K562 (cell line): ENCODE results near the gene DUSP10. TPM values are rescaled to one million over a fixed set of nuclear protein-coding genes. Genes with fewer than 3 reads are reported as not detected.

Experiments used
- BRD9 ChIP-seq: fragments of 450-650 bp; IDR thresholded peaks from 2 replicates; pipeline ENCODE4 v1.6.1; 2018; ENCODE audit warnings: low read depth; ENCODE audit not compliant: partially characterized antibody
- DDX20 ChIP-seq: fragments of 450-650 bp; IDR thresholded peaks from 2 replicates; pipeline ENCODE4 v1.6.1; 2016; ENCODE audit warnings: missing genetic modification characterization, low read depth, mild to moderate bottlenecking, missing compliant biosample characterization, moderate library complexity
- GTF2A2 ChIP-seq: IDR thresholded peaks from 2 replicates; pipeline ENCODE4 v1.6.1; 2016; ENCODE audit warnings: mild to moderate bottlenecking, missing genetic modification characterization, missing compliant biosample characterization
- HEY1 ChIP-seq: fragments of 250-450 bp; sonication (Bioruptor Pico); IDR thresholded peaks from 2 replicates; pipeline ENCODE4 v1.5.0; 2020; ENCODE audit warnings: mild to moderate bottlenecking, moderate library complexity, borderline replicate concordance
- HLTF ChIP-seq: fragments of 450-650 bp; IDR thresholded peaks from 2 replicates; pipeline ENCODE4 v1.6.1; 2016
- HNRNPH1 ChIP-seq: fragments of 200-400 bp; formaldehyde crosslinking; optimal IDR thresholded peaks from 2 replicates; pipeline ENCODE3; 2017; ENCODE audit warnings: low read depth, mild to moderate bottlenecking, low read length, moderate library complexity
- JUND ChIP-seq, 2 experiments: IDR thresholded peaks; 2 replicates in 1 of 2; 3 replicates in 1 of 2; pipeline ENCODE4 v1.6.1; 2011; ENCODE audit warnings: borderline replicate concordance in 2 of 2, low read depth in 2 of 2, low read length in 2 of 2, improper control_type of control experiment in 1 of 2, missing biosample characterization in 1 of 2, missing genetic modification characterization in 1 of 2, missing genetic modification reagents in 1 of 2
- L3MBTL2 ChIP-seq: fragments of 450-650 bp; IDR thresholded peaks from 2 replicates; pipeline ENCODE4 v1.6.1; 2016; ENCODE audit warnings: mild to moderate bottlenecking, moderate library complexity
- MEF2A ChIP-seq: IDR thresholded peaks from 2 replicates; pipeline ENCODE4 v1.6.1; 2011; ENCODE audit warnings: low read depth, mild to moderate bottlenecking, low read length, moderate library complexity; ENCODE audit not compliant: control insufficient read depth
- NR2C2 ChIP-seq, 2 experiments: fragments of 200-800 bp in 1 of 2; sonication (Bioruptor generic) in 1 of 2; sonication (generic) in 1 of 2; formaldehyde crosslinking in 1 of 2; IDR thresholded peaks; 2 replicates each; pipeline versions ENCODE4 v1.6.1 to v1.8.0; 2016 to 2022; ENCODE audit warnings: mild to moderate bottlenecking in 1 of 2, missing compliant biosample characterization in 1 of 2, missing genetic modification characterization in 1 of 2, missing genetic modification reagents in 1 of 2
- PCBP2 ChIP-seq: fragments of 200-400 bp; formaldehyde crosslinking; IDR thresholded peaks from 2 replicates; pipeline ENCODE4 v1.6.1; 2018; ENCODE audit warnings: low read length, low read depth, mild to moderate bottlenecking, moderate library complexity; ENCODE audit not compliant: poor library complexity, severe bottlenecking
- PHTF2 ChIP-seq: fragments of 250-450 bp; sonication (Bioruptor Pico); IDR thresholded peaks from 2 replicates; pipeline ENCODE4 v1.5.0; 2021; ENCODE audit warnings: mild to moderate bottlenecking
- PPARD ChIP-seq: fragments of 250-450 bp; sonication (Bioruptor Pico); IDR thresholded peaks from 2 replicates; pipeline ENCODE4 v1.8.0; 2022; ENCODE audit warnings: inconsistent platforms, mild to moderate bottlenecking, moderate library complexity
- SFPQ ChIP-seq: fragments of 200-400 bp; formaldehyde crosslinking; IDR thresholded peaks from 2 replicates; pipeline ENCODE4 v1.6.1; 2017; ENCODE audit warnings: mild to moderate bottlenecking, low read depth, low read length, moderate library complexity
- TCF7 ChIP-seq: sonication (generic); IDR thresholded peaks from 2 replicates; pipeline ENCODE4 v1.6.1; 2016; ENCODE audit warnings: antibody characterized with exemption, borderline replicate concordance
- UBTF ChIP-seq, 2 experiments: IDR thresholded peaks; 2 replicates each; pipeline ENCODE4 v1.6.1; 2012; ENCODE audit warnings: improper control_type of control experiment in 2 of 2, low read depth in 2 of 2, low read length in 2 of 2, borderline replicate concordance in 1 of 2
- ZEB2 ChIP-seq: fragments of 450-650 bp; IDR thresholded peaks from 2 replicates; pipeline ENCODE4 v1.6.1; 2016
- ZNF3 ChIP-seq: fragments of 250-450 bp; sonication (Bioruptor Pico); IDR thresholded peaks from 2 replicates; pipeline ENCODE4 v1.5.0; 2021; ENCODE audit warnings: mild to moderate bottlenecking, moderate library complexity
- ZNF668 ChIP-seq: fragments of 250-450 bp; sonication (Bioruptor Pico); IDR thresholded peaks from 2 replicates; pipeline ENCODE4 v1.8.0; 2022; ENCODE audit warnings: mild to moderate bottlenecking, inconsistent platforms
- polyA plus RNA-seq, 8 experiments: library from polyadenylated mRNA; depleted of rRNA in 4 of 8; stranded (reverse) in 5 of 8; unstranded in 3 of 8; fragments of >200 nt; fragmentation: Nextera tagmentation in 2 of 8; fragmentation: Illumina TruSeq in 1 of 8; extraction: Ambion mirVana in 2 of 8; extraction: Trizol in 1 of 8; gene quantifications; 2 replicates each; pipeline versions ENCODE4 v1.2.1 to v1.2.3, GENCODE V29; 2011 to 2014; ENCODE audit warnings: inconsistent platforms in 1 of 8, missing spikeins in 1 of 8
- total RNA-seq, 7 experiments: library from RNA; depleted of rRNA in 6 of 7; stranded (reverse); fragments of >200 nt in 6 of 7; fragmentation: Illumina TruSeq in 2 of 7; extraction: Trizol in 2 of 7; gene quantifications; 2 replicates each; pipeline versions ENCODE4 v1.2.1 to v1.2.3, GENCODE V29; 2011 to 2021; ENCODE audit warnings: low replicate concordance in 1 of 7
- TF ChIP-seq, protein P1 (sequence below): fragments of 450-650 bp; IDR thresholded peaks from 2 replicates; pipeline ENCODE4 v1.6.1; 2017; ENCODE audit warnings: antibody characterized with exemption

DUSP10 gene
- total and polyA plus RNA-seq, 9 of the 15 experiments (the other 6 are each of a cell fraction or from before 2014, with no cell fraction given) = 1.7 to 8.3 (median 6.1) TPM

DNA sequence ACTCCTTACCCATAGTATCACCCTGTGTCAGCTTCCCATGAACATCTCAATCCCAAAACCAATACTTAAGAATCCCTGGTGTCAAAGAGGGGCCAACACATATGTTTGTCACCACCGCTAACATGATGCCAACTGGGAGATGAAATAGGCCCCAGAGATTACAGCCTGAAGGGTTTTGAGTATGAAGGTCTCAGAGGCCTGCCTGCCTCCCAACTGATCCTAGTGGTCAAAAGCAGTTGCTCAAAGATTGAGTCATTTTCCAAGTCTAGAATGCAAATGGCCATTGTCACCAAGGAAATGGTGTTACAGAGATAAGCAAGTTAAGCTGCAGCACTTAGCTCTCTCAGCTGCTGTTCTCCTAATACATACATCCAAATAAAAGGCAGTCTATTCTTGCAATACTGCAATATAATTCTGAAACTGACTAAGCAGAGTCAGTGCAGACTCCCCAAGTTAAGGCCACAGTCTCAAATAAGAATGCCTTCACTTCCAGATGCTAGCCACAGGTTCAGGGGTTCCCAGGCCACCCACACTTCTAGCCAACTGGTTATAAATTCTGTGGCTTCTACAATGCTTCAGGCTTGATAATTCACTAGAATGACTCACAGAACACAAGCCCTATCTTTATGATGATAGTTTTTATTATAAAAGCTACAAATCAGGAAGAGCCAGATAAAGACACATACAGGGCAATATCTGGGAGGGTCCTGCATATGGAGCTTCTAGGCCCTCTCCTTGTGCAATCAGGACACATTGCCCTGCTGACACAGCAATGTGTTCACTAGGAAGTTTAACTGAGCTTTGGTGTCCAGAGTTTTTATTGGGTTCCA lies 18.7 kb downstream of the DUSP10 start (continued):
- TF ChIP-seq SFPQ (no peak), UBTF (IDR thresholded peaks at IDR 0.05; ENCODE audit: borderline replicate concordance in 1 of 2, low read depth in 2 of 2, low read length in 2 of 2) (0 out of 4 replicates have a peak, but pooled peaks of 1 of the 2 experiments have one; percentile 29), L3MBTL2 (peak; percentile 51), HLTF (no peak), DDX20 (tag) (peak; percentile 53; the same call in 1 of the 2 replicates), PPARD (CRISPR knock-in tag) (no peak), HEY1 (CRISPR knock-in tag) (peak; percentile 13; the same call in 1 of the 2 replicates), ZNF3 (no peak), PHTF2 (CRISPR knock-in tag) (no peak), HNRNPH1 (no peak), BRD9 (peak; percentile 74), NR2C2 (CRISPR knock-in tag; IDR thresholded peaks at IDR 0.05) (no peak; the same call in 1 of the 2 replicates), NR2C2 (tag; IDR thresholded peaks at IDR 0.05) (peak; percentile 58; the same call in 1 of the 2 replicates), ZNF668 (CRISPR knock-in tag) (peak; percentile 34; the same call in 1 of the 2 replicates), ZEB2 (no peak), TCF7 (no peak), GTF2A2 (tag) (no peak), PCBP2 (no peak), JUND (IDR thresholded peaks at IDR 0.05; ENCODE audit: borderline replicate concordance, low read depth, low read length) (peak; percentile 86), JUND (tag; IDR thresholded peaks at IDR 0.05; ENCODE audit: borderline replicate concordance, low read depth, low read length) (peak; percentile 84; the same call in 2 of the 3 replicates), MEF2A (peak; percentile 86)
- TF ChIP-seq, protein P1, sequence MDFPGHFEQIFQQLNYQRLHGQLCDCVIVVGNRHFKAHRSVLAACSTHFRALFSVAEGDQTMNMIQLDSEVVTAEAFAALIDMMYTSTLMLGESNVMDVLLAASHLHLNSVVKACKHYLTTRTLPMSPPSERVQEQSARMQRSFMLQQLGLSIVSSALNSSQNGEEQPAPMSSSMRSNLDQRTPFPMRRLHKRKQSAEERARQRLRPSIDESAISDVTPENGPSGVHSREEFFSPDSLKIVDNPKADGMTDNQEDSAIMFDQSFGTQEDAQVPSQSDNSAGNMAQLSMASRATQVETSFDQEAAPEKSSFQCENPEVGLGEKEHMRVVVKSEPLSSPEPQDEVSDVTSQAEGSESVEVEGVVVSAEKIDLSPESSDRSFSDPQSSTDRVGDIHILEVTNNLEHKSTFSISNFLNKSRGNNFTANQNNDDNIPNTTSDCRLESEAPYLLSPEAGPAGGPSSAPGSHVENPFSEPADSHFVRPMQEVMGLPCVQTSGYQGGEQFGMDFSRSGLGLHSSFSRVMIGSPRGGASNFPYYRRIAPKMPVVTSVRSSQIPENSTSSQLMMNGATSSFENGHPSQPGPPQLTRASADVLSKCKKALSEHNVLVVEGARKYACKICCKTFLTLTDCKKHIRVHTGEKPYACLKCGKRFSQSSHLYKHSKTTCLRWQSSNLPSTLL = no peak
